Measurements from ENCODE around the gene POMZP3.
"Not testable (repeated sequence)": the region's sequence is repeated elsewhere in the genome, so short reads cannot be mapped to it uniquely, and the experiment has no call there.

POMZP3 gene

GRCh38 chr7:76586585-76587315 lies 40.3 kb downstream of the POMZP3 start:
- H3K4me1 ChIP-seq (ENCODE audit: control insufficient read depth, insufficient read depth, low read length); H3K4me3 ChIP-seq (ENCODE audit: low read depth, low read length); H3K9ac ChIP-seq (ENCODE audit: low read length); H3K27ac ChIP-seq (ENCODE audit: low read depth, low read length); H3K27me3 ChIP-seq (ENCODE audit: control insufficient read depth, insufficient read depth, low read length); H3K36me3 ChIP-seq (ENCODE audit: control insufficient read depth, insufficient read depth, low read length); H3K9me3 ChIP-seq (ENCODE audit: control insufficient read depth, insufficient read depth, low read depth, low read length): not testable (repeated sequence)

DNA sequence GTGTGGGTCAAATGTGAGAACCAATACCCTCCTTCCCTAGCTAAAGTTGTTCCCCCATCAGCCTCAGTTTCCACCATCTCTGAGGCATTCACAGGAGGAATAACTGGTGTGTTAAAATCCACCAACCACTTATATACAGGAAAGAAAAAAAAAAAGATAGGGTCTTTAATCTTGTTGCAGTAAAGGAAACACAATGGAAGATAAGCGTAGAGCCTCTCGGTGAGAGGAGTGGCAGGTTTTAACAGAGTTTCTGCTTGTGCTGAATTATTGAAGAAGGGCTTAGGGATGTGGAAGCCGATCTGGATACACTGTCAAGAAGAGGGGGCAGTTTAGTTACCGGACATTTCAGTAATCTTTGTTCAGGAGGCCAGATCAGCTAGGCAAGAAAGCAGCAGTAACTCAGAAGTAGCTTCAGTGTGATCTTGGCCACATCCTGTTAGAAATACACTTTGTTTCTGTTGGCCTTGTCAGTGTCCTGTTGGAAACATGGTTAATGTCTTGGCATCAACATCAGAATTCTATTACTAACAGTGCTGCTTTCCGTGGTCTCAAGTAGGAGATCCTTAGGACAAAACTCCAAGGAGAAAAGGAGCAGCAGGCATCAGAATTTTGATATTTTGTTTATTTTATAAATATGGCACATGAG lies 43.3 kb downstream of the POMZP3 start:
- H3K36me3 ChIP-seq (ENCODE audit: control insufficient read depth, insufficient read depth, low read length); H3K9ac ChIP-seq (ENCODE audit: low read length); H3K27me3 ChIP-seq (ENCODE audit: control insufficient read depth, insufficient read depth, low read length); H3K27ac ChIP-seq (ENCODE audit: low read depth, low read length); H3K9me3 ChIP-seq (ENCODE audit: control insufficient read depth, insufficient read depth, low read depth, low read length); H3K4me3 ChIP-seq (ENCODE audit: low read depth, low read length); H3K4me1 ChIP-seq (ENCODE audit: control insufficient read depth, insufficient read depth, low read length): not testable (repeated sequence)

GRCh38 chr7:76582848-76583631 lies 44.0 kb downstream of the POMZP3 start:
- H3K9me3 ChIP-seq (ENCODE audit: control insufficient read depth, insufficient read depth, low read depth, low read length); H3K27me3 ChIP-seq (ENCODE audit: control insufficient read depth, insufficient read depth, low read length); H3K27ac ChIP-seq (ENCODE audit: low read depth, low read length); H3K4me3 ChIP-seq (ENCODE audit: low read depth, low read length); H3K9ac ChIP-seq (ENCODE audit: low read length); H3K36me3 ChIP-seq (ENCODE audit: control insufficient read depth, insufficient read depth, low read length); H3K4me1 ChIP-seq (ENCODE audit: control insufficient read depth, insufficient read depth, low read length): not testable (repeated sequence)

GRCh38 chr7:76575919-76576655 lies 51.0 kb downstream of the POMZP3 start:
- H3K36me3 ChIP-seq (ENCODE audit: control insufficient read depth, insufficient read depth, low read length); H3K27me3 ChIP-seq (ENCODE audit: control insufficient read depth, insufficient read depth, low read length); H3K27ac ChIP-seq (ENCODE audit: low read depth, low read length): not testable (repeated sequence)

DNA sequence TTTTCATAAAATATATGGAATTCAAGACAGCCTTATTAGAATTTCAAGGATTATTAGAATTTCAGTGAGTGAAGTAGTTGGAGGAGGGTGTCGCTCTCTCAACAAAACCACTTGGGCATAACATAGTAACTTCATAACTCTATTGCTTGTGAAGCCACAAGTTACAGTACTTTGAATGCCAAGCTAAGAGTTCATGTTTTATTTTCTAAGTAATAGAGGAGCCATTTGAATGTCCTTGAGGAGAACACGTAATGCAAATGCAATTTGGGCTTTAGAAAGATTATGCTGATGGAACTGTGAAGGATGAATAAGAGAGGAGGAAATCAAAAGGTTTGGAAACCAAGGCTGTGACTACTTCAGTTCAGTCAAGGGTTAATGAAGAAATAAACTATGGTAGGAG lies 51.6 kb downstream of the POMZP3 start:
- not testable (repeated sequence) for H3K4me1 ChIP-seq (ENCODE audit: control insufficient read depth, insufficient read depth, low read length); H3K9ac ChIP-seq (ENCODE audit: low read length); H3K36me3 ChIP-seq (ENCODE audit: control insufficient read depth, insufficient read depth, low read length); H3K4me3 ChIP-seq (ENCODE audit: low read depth, low read length); H3K27ac ChIP-seq (ENCODE audit: low read depth, low read length); H3K27me3 ChIP-seq (ENCODE audit: control insufficient read depth, insufficient read depth, low read length); H3K9me3 ChIP-seq (ENCODE audit: control insufficient read depth, insufficient read depth, low read depth, low read length)

More at GRCh38 chr7:76575919-76576655, 51.0 kb downstream of the POMZP3 start:
- H3K9me3 ChIP-seq (ENCODE audit: control insufficient read depth, insufficient read depth, low read depth, low read length); H3K9ac ChIP-seq (ENCODE audit: low read length); H3K4me3 ChIP-seq (ENCODE audit: low read depth, low read length); H3K4me1 ChIP-seq (ENCODE audit: control insufficient read depth, insufficient read depth, low read length): not testable (repeated sequence)

GRCh38 chr7:76572296-76572695 lies 54.8 kb downstream of the POMZP3 start:
- not testable (repeated sequence) for H3K4me1 ChIP-seq (ENCODE audit: control insufficient read depth, insufficient read depth, low read length); H3K36me3 ChIP-seq (ENCODE audit: control insufficient read depth, insufficient read depth, low read length); H3K4me3 ChIP-seq (ENCODE audit: low read depth, low read length); H3K27ac ChIP-seq (ENCODE audit: low read depth, low read length); H3K27me3 ChIP-seq (ENCODE audit: control insufficient read depth, insufficient read depth, low read length); H3K9me3 ChIP-seq (ENCODE audit: control insufficient read depth, insufficient read depth, low read depth, low read length); H3K9ac ChIP-seq (ENCODE audit: low read length)

DNA sequence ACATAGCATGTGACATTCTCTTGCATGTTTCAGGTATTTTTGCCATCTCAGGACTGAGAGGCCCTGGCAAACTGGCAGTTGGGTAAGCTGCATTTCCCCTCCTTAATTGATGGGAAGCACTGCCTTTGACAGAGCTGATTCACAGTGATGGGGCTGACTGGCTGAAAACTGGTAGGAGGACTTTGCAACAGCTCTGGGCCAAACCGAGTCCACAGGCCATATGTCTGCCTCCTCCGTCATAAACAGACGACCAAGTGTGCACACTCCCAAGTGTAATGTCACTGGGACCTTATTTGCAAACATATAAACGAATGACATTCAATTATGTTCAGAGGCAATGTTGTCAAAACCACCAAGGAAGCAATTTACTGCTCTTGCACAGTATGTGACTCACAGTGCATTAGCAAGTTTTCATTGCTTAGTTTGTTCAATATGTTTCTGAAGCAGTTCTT lies 56.7 kb downstream of the POMZP3 start:
- not testable (repeated sequence) for H3K9me3 ChIP-seq (ENCODE audit: control insufficient read depth, insufficient read depth, low read depth, low read length); H3K27me3 ChIP-seq (ENCODE audit: control insufficient read depth, insufficient read depth, low read length); H3K27ac ChIP-seq (ENCODE audit: low read depth, low read length); H3K9ac ChIP-seq (ENCODE audit: low read length); H3K36me3 ChIP-seq (ENCODE audit: control insufficient read depth, insufficient read depth, low read length); H3K4me3 ChIP-seq (ENCODE audit: low read depth, low read length); H3K4me1 ChIP-seq (ENCODE audit: control insufficient read depth, insufficient read depth, low read length)

GRCh38 chr7:76568742-76569141 lies 58.3 kb downstream of the POMZP3 start:
- not testable (repeated sequence) for H3K4me3 ChIP-seq (ENCODE audit: low read depth, low read length); H3K9me3 ChIP-seq (ENCODE audit: control insufficient read depth, insufficient read depth, low read depth, low read length); H3K27me3 ChIP-seq (ENCODE audit: control insufficient read depth, insufficient read depth, low read length); H3K36me3 ChIP-seq (ENCODE audit: control insufficient read depth, insufficient read depth, low read length); H3K9ac ChIP-seq (ENCODE audit: low read length); H3K27ac ChIP-seq (ENCODE audit: low read depth, low read length); H3K4me1 ChIP-seq (ENCODE audit: control insufficient read depth, insufficient read depth, low read length)

- H3K27me3 ChIP-seq (ENCODE audit: control insufficient read depth, insufficient read depth, low read length); H3K9me3 ChIP-seq (ENCODE audit: control insufficient read depth, insufficient read depth, low read depth, low read length); H3K4me1 ChIP-seq (ENCODE audit: control insufficient read depth, insufficient read depth, low read length); H3K9ac ChIP-seq (ENCODE audit: low read length); H3K4me3 ChIP-seq (ENCODE audit: low read depth, low read length); H3K27ac ChIP-seq (ENCODE audit: low read depth, low read length); H3K36me3 ChIP-seq (ENCODE audit: control insufficient read depth, insufficient read depth, low read length): not testable (repeated sequence)
These were observed 59.3 kb downstream of the POMZP3 start for GRCh38 chr7:76567753-76568152.

GRCh38 chr7:76567311-76567710 lies 59.8 kb downstream of the POMZP3 start:
- not testable (repeated sequence) for H3K9ac ChIP-seq (ENCODE audit: low read length); H3K27ac ChIP-seq (ENCODE audit: low read depth, low read length); H3K27me3 ChIP-seq (ENCODE audit: control insufficient read depth, insufficient read depth, low read length); H3K36me3 ChIP-seq (ENCODE audit: control insufficient read depth, insufficient read depth, low read length); H3K9me3 ChIP-seq (ENCODE audit: control insufficient read depth, insufficient read depth, low read depth, low read length); H3K4me1 ChIP-seq (ENCODE audit: control insufficient read depth, insufficient read depth, low read length); H3K4me3 ChIP-seq (ENCODE audit: low read depth, low read length)

DNA sequence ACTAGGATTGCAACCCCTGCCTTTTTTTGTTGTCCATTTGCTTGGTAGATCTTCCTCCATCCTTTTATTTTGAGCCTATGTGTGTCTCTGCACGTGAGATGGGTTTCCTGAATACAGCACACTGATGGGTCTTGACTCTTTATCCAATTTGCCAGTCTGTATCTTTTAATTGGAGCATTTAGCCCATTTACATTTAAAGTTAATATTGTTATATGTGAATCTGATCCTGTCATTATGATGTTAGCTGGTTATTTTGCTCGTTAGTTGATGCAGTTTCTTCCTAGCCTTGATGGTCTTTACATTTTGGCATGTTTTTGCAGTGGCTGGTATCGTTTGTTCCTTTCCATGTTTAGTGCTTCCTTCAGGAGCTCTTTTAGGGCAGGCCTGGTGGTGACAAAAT lies 62.1 kb downstream of the POMZP3 start:
- not testable (repeated sequence) for H3K9me3 ChIP-seq (ENCODE audit: control insufficient read depth, insufficient read depth, low read depth, low read length); H3K4me1 ChIP-seq (ENCODE audit: control insufficient read depth, insufficient read depth, low read length); H3K27me3 ChIP-seq (ENCODE audit: control insufficient read depth, insufficient read depth, low read length); H3K36me3 ChIP-seq (ENCODE audit: control insufficient read depth, insufficient read depth, low read length); H3K27ac ChIP-seq (ENCODE audit: low read depth, low read length); H3K9ac ChIP-seq (ENCODE audit: low read length); H3K4me3 ChIP-seq (ENCODE audit: low read depth, low read length)

Measured in HUES6 (cell line).